ENCODE data around the gene PMVK.

GRCh38 chr1:154955039-154955717 is 18.7 kb upstream of the PMVK start:
- TF ChIP-seq CTCF (conservative IDR thresholded peaks at IDR 0.05) (no peak), EZH2 (IDR thresholded peaks at IDR 0.05; ENCODE audit: low read depth) (no peak)

Measured in PC-9 (cell line).